Tongue (tissue), 2 donors: ENCODE results near the gene CACNA2D3. TPM values are rescaled to one million over a fixed set of nuclear protein-coding genes. Genes with fewer than 3 reads are reported as not detected.

Source experiments
- DNase-seq: peaks from one replicate; pipeline ENCODE4 v3.0.0-alpha.2; 2015
- total RNA-seq: library from RNA; depleted of rRNA; stranded (reverse); fragments of >200 nt; gene quantifications from one replicate; pipeline ENCODE4 v1.2.3, GENCODE V29; 2014

The CACNA2D3 gene
- total RNA-seq, 1 donor from 2014 or later: 2.5 TPM

- DNase-seq: no peak
Measured at GRCh38 chr3:54758461-54758860, 636.1 kb downstream of the CACNA2D3 start.

DNA sequence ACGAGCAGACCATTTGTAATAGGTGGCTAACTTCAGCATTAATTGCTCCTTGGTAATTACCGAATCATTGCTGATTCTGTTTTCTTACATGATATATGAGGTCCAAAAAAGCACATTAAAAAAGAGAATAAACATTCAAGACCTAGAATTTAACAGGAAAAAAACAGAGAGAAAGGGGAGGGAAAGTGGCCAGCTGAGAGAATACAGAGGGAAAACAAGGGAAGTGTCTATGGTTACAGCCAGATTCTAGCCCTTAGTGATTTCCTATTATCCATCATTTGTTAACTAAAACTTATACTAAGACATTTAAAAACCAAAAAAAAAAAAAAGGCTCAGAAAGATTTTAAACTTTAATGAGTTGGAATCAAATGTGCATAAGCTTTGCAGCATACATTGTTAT lies 636.8 kb downstream of the CACNA2D3 start:
- DNase-seq: no peak

DNA sequence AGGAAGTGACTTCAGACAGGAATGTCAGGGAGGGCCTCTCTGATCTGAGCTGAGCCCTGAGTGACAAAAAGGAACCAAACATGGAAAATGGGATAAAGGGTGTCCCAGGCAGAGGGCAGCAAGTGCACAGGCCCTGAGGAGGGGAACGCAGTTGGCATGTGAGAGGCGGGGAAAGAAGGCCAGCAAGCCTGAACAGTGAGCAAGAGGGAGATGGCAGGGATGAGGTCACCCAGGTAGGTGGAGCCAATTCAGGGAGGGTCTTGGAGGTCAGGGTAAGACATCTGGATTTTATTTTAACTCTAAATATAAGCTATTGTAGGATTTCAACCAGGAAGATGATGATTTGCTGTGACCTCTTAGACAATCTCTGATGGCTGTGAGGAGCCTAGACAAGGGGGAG lies 637.8 kb downstream of the CACNA2D3 start:
- no peak for DNase-seq

DNA sequence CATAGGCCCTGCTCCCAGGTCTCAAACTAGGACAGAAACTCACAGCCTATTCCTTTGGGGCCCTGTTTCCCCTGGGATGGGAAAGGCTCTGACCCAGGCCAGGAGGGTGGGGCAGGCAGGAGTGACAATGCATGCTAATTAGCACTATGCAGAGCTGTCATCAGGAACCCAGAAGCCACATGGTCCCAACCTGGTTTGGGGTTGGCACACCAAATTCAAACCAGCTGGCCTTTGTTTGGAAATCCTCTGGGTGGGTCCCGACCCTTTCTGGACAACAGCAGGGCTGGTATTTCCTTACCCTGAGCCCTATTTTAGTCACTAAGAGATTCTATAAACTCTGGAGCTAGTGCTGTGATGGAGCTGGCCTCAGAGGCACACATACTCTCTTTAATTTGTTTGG lies 639.3 kb downstream of the CACNA2D3 start:
- DNase-seq: no peak

- no peak for DNase-seq
Measured at GRCh38 chr3:54764911-54765310, 642.6 kb downstream of the CACNA2D3 start.

- peak; percentile 32 for DNase-seq
Measured at GRCh38 chr3:54771050-54771449, 648.7 kb downstream of the CACNA2D3 start.

DNA sequence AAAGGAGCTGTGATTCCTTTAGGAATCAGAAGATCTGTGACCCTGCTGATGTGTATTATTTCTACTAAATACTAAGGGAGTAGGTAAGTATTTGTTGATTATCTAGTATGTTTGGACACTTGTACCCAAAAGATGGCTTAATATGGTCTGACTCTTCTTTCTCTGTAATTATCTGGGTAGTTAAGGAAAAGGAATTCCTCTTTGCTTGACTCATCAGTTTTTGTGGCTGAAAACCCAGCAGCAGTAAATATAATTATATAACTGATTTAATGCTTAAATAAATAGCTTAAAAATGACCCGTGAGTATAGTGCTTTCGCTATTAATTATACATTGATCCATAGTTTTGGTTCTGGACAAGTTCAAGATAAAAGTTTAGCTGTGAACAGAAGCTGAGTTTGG lies 649.7 kb downstream of the CACNA2D3 start:
- no peak for DNase-seq

GRCh38 chr3:54772746-54773145 lies 650.4 kb downstream of the CACNA2D3 start:
- no peak for DNase-seq

- no peak for DNase-seq
Measured at GRCh38 chr3:54773271-54773670, 650.9 kb downstream of the CACNA2D3 start.

- no peak for DNase-seq
Measured at GRCh38 chr3:54776601-54777000, 654.2 kb downstream of the CACNA2D3 start.

DNA sequence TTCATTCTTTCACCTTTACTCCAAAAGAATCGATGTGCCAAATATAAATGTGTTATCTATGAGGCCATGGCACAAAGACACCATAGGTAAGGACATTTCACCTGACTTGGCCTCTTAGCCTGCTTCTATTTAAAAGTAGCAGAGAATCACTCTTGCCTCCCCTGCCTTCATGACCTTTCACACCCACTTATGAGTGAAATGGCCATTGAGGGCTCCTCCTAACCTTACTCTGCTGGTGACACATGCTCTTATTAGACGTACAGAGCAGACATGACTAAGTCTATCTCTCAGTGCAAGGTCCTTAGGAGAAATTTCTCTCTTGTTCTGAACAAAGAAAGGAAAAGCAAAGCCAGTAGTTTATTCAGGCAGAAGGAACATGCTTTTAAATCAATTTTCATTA lies 654.8 kb downstream of the CACNA2D3 start:
- DNase-seq: no peak

DNA sequence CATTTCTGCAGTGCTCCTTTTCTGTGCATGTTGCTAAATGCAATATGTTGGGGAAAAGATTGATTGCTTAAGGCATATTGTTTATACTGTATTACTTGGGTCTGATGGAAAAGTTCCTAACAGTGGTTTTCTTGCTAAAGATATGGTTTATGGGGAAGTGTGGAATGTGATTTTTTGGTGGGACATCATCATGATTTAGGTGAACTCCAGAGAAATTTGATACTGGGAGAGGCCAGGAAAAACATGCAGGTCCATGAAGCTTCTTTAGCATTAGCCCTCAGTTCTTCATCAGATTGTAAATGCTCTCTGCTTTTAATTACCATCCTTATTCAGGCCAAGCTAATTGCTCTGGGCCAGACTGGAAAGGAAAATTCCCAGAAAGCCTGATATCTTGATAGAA lies 658.0 kb downstream of the CACNA2D3 start:
- DNase-seq: no peak

GRCh38 chr3:54781728-54782127 lies 659.4 kb downstream of the CACNA2D3 start:
- no peak for DNase-seq

- DNase-seq: no peak
Measured at GRCh38 chr3:54783611-54784010, 661.3 kb downstream of the CACNA2D3 start.

DNA sequence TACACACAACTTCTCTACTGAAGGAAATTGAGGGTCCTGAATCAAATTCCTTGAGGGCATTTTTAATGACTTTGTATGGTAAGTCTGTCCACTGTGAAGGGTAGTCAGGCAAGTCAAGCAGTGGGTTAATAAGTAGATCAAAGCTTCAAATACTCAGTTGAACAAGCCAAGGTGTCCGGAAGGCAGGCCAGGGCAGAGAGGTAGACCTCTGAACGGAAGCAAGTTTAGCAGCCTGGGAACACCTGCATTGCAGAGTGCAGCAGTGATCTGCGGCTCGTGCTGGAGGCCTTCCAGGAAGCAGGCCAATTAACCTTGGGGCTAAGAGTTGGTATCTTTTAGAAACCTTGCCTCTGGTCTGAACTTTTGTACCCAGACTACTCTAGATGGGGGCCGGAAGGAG lies 661.7 kb downstream of the CACNA2D3 start:
- DNase-seq: no peak

- no peak for DNase-seq
Measured at GRCh38 chr3:54785976-54786375, 663.6 kb downstream of the CACNA2D3 start.

- DNase-seq: no peak
Measured at GRCh38 chr3:54790051-54790450, 667.7 kb downstream of the CACNA2D3 start.

- no peak for DNase-seq
Measured at GRCh38 chr3:54791501-54792156, 669.3 kb downstream of the CACNA2D3 start.

GRCh38 chr3:54792584-54792983 lies 670.2 kb downstream of the CACNA2D3 start:
- DNase-seq: no peak

DNA sequence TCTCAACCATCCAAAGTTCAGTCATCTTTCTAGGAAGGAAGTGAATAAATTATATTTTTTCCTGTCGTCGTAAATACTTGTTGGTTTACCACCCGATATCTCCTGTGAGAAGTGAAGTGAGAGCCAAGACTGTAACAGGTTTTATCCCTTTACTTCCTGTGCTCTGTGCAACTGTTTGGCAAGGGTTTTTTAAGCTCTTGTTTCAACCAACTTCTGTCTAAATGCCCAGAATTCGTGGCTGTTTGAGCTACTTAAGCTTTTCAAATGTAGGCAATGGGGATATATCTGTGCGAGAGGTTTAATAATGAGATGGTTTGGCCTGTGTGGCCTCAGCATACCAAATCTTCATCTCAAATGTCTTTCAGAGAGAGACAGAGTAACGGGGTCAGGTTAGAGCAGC lies 670.8 kb downstream of the CACNA2D3 start:
- DNase-seq: peak; percentile 26

DNA sequence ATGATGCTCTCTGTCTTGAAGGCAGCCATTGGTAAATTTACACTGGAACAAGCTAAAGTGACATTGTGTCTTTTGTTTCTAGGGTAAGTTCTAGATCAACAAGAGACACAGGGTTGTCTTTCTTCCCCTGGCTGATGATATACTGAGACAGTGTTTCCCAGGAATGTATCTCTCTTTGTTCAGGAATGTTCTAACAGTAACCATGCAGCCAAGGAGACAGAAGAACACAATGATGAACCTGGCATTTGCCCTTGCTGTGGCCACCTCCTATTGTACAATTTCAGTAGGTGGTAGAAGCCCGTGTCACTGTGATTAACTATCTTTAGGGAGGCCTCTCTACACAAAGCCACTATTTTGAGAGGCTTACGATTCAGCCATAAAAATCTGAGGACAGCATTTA lies 674.8 kb downstream of the CACNA2D3 start:
- no peak for DNase-seq

- DNase-seq: no peak
Measured at GRCh38 chr3:54800478-54800877, 678.1 kb downstream of the CACNA2D3 start.

- DNase-seq: no peak
Measured at GRCh38 chr3:54801977-54802376, 679.6 kb downstream of the CACNA2D3 start.

DNA sequence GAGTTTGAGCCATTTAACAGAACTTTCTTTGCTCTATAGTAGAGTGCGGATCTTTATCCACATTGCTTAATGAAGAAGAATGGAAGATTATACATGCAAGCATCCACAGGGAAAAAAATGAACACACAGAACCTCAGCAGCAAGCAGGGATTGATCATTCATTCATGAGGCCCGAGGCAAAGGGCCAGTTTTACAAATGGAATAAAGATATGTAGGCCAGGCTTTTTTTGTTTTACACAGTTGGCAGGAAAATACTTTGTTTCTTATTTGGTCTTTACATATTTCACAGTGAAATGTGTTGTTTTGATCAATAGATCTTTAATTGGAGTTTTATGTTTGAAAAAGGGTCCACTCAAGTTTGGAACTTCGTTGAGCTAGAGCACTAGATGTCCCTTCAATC lies 688.0 kb downstream of the CACNA2D3 start:
- no peak for DNase-seq

GRCh38 chr3:54814224-54814623 lies 691.9 kb downstream of the CACNA2D3 start:
- no peak for DNase-seq
